ENCODE results near the gene ANTXR2. TPM values are rescaled to one million over a fixed set of nuclear protein-coding genes. Genes with fewer than 3 reads are reported as not detected.

The ANTXR2 gene
- total RNA-seq, 5 donors from 2014 or later (not counting 1 experiment from before 2014, with no cell fraction given) = 45.1 to 64.3 (median 48.2) TPM

- Histone ChIP-seq H3K36me3 (ENCODE audit: control insufficient read depth in 2 of 2, extremely low read depth in 1 of 2, insufficient read depth in 1 of 2, low read length in 1 of 2) (no peaks in the 10 kb centered on the region), H3K4me1 (ENCODE audit: control insufficient read depth in 1 of 2, extremely low read depth in 1 of 2, insufficient read depth in 2 of 2, low read length in 2 of 2) (no peaks in the 10 kb centered on the region), H3K27ac (ENCODE audit: low read length) (no peak overlapping the region), H3K4me3 (ENCODE audit: control insufficient read depth in 1 of 2, extremely low read depth in 1 of 2, low read length in 1 of 2) (no peak overlapping the region), H3K27me3 (replicated peaks in 1 of 2; ENCODE audit: control insufficient read depth in 2 of 2, extremely low read depth in 1 of 2, insufficient read depth in 2 of 2, low read length in 1 of 2) (no peaks in the 10 kb centered on the region), H3K9me3 (no peaks in the 10 kb centered on the region)
- ATAC-seq (replicated peaks in 1 of 4) = no peak
- no peak overlapping the region for H3K4me3 Mint-ChIP-seq
- no CpG with 5 or more reads among the region's 1 CpG for WGBS (ENCODE audit: insufficient coverage)
- H3K4me1 Mint-ChIP-seq = no peaks in the 10 kb centered on the region
- H3K36me3 Mint-ChIP-seq = peaks cover under 1% of the 10 kb centered on the region
- DNase-seq = no peak
- ChIA-PET CTCF (no interaction called here), POLR2A (no interaction called here)
- peaks cover 0 to under 1% (median 0%) of the 10 kb centered on the region in 3 donors for H3K9me3 Mint-ChIP-seq
- H3K27me3 Mint-ChIP-seq = peaks cover 3 to 5% of the 10 kb centered on the region in 2 donors
- no peak overlapping the region for H3K27ac Mint-ChIP-seq
Observed at GRCh38 chr4:79872738-79873137, 200.3 kb downstream of the ANTXR2 start.

GRCh38 chr4:79871961-79872360 is 201.1 kb downstream of the ANTXR2 start:
- Mint-ChIP-seq H3K4me1 (no peaks in the 10 kb centered on the region), H3K27ac (no peak overlapping the region), H3K9me3 (no peaks in the 10 kb centered on the region), H3K27me3 (peaks cover 3 to 5% of the 10 kb centered on the region in 2 donors), H3K36me3 (no peaks in the 10 kb centered on the region), H3K4me3 (no peak overlapping the region)
- Histone ChIP-seq H3K9me3 (no peaks in the 10 kb centered on the region), H3K27me3 (replicated peaks in 1 of 2; ENCODE audit: control insufficient read depth in 2 of 2, extremely low read depth in 1 of 2, insufficient read depth in 2 of 2, low read length in 1 of 2) (no peaks in the 10 kb centered on the region), H3K4me3 (ENCODE audit: control insufficient read depth in 1 of 2, extremely low read depth in 1 of 2, low read length in 1 of 2) (no peak overlapping the region), H3K4me1 (ENCODE audit: control insufficient read depth in 1 of 2, extremely low read depth in 1 of 2, insufficient read depth in 2 of 2, low read length in 2 of 2) (no peaks in the 10 kb centered on the region), H3K27ac (ENCODE audit: low read length) (no peak overlapping the region), H3K36me3 (ENCODE audit: control insufficient read depth in 2 of 2, extremely low read depth in 1 of 2, insufficient read depth in 1 of 2, low read length in 1 of 2) (no peaks in the 10 kb centered on the region)
- ChIA-PET CTCF (no interaction called here), POLR2A (no interaction called here)
- no CpG with 5 or more reads among the region's 3 CpGs for WGBS (ENCODE audit: insufficient coverage)
- DNase-seq (no peak), ATAC-seq (replicated peaks in 1 of 4) (no peak)

GRCh38 chr4:79869597-79870237 is 203.3 kb downstream of the ANTXR2 start:
- Histone ChIP-seq H3K4me1 (ENCODE audit: control insufficient read depth in 1 of 2, extremely low read depth in 1 of 2, insufficient read depth in 2 of 2, low read length in 2 of 2) (no peaks in the 10 kb centered on the region), H3K4me3 (ENCODE audit: control insufficient read depth in 1 of 2, extremely low read depth in 1 of 2, low read length in 1 of 2) (no peak overlapping the region), H3K27ac (ENCODE audit: low read length) (no peak overlapping the region), H3K36me3 (ENCODE audit: control insufficient read depth in 2 of 2, extremely low read depth in 1 of 2, insufficient read depth in 1 of 2, low read length in 1 of 2) (no peaks in the 10 kb centered on the region), H3K27me3 (replicated peaks in 1 of 2; ENCODE audit: control insufficient read depth in 2 of 2, extremely low read depth in 1 of 2, insufficient read depth in 2 of 2, low read length in 1 of 2) (no peaks in the 10 kb centered on the region), H3K9me3 (no peaks in the 10 kb centered on the region)
- Mint-ChIP-seq H3K4me1 (no peaks in the 10 kb centered on the region), H3K27me3 (peaks cover 3 to 5% of the 10 kb centered on the region in 2 donors), H3K36me3 (no peaks in the 10 kb centered on the region), H3K9me3 (no peaks in the 10 kb centered on the region), H3K4me3 (no peak overlapping the region), H3K27ac (no peak overlapping the region)
- DNase-seq (no peak), ATAC-seq (replicated peaks in 1 of 4) (no peak)
- 69% methylated on average over 2 of the region's 4 CpGs for WGBS (ENCODE audit: insufficient coverage)
- ChIA-PET POLR2A (no interaction called here), CTCF (interaction anchor here in 1 of 2 donors (0.6 kb wide), 1 partner anchor 342 kb away, joined by 4 read pairs; no protein-coding TSS in a partner anchor)

- POLR2A ChIA-PET = no interaction called here
- H3K4me3 Mint-ChIP-seq = no peak overlapping the region
- no peaks in the 10 kb centered on the region for H3K9me3 Mint-ChIP-seq
- ATAC-seq (replicated peaks in 1 of 4) (no peak), DNase-seq (no peak)
- H3K4me1 ChIP-seq (ENCODE audit: control insufficient read depth in 1 of 2, extremely low read depth in 1 of 2, insufficient read depth in 2 of 2, low read length in 2 of 2) = no peaks in the 10 kb centered on the region
- H3K4me3 ChIP-seq (ENCODE audit: control insufficient read depth in 1 of 2, extremely low read depth in 1 of 2, low read length in 1 of 2) = no peak overlapping the region
- H3K36me3 ChIP-seq (ENCODE audit: control insufficient read depth in 2 of 2, extremely low read depth in 1 of 2, insufficient read depth in 1 of 2, low read length in 1 of 2) = no peaks in the 10 kb centered on the region
- H3K27me3 Mint-ChIP-seq = peaks cover 3 to 5% of the 10 kb centered on the region in 2 donors
- no peaks in the 10 kb centered on the region for H3K36me3 Mint-ChIP-seq
- CTCF ChIA-PET = no interaction called here
- whole genome bisulfite sequencing (ENCODE audit: insufficient coverage) = no CpG with 5 or more reads among the region's 2 CpGs
- H3K4me1 Mint-ChIP-seq = no peaks in the 10 kb centered on the region
- H3K27ac Mint-ChIP-seq = no peak overlapping the region
- no peaks in the 10 kb centered on the region for H3K9me3 ChIP-seq
- no peaks in the 10 kb centered on the region for H3K27me3 ChIP-seq (replicated peaks in 1 of 2; ENCODE audit: control insufficient read depth in 2 of 2, extremely low read depth in 1 of 2, insufficient read depth in 2 of 2, low read length in 1 of 2)
- no peak overlapping the region for H3K27ac ChIP-seq (ENCODE audit: low read length)
Observed at GRCh38 chr4:79865201-79865597, 207.8 kb downstream of the ANTXR2 start.

- Histone ChIP-seq H3K36me3 (ENCODE audit: control insufficient read depth in 2 of 2, extremely low read depth in 1 of 2, insufficient read depth in 1 of 2, low read length in 1 of 2) (no peaks in the 10 kb centered on the region), H3K9me3 (no peaks in the 10 kb centered on the region), H3K4me3 (ENCODE audit: control insufficient read depth in 1 of 2, extremely low read depth in 1 of 2, low read length in 1 of 2) (no peak overlapping the region), H3K27ac (ENCODE audit: low read length) (no peak overlapping the region), H3K27me3 (replicated peaks in 1 of 2; ENCODE audit: control insufficient read depth in 2 of 2, extremely low read depth in 1 of 2, insufficient read depth in 2 of 2, low read length in 1 of 2) (no peaks in the 10 kb centered on the region), H3K4me1 (ENCODE audit: control insufficient read depth in 1 of 2, extremely low read depth in 1 of 2, insufficient read depth in 2 of 2, low read length in 2 of 2) (no peaks in the 10 kb centered on the region)
- no peaks in the 10 kb centered on the region for H3K9me3 Mint-ChIP-seq
- ATAC-seq (replicated peaks in 1 of 4) (no peak), DNase-seq (no peak)
- H3K36me3 Mint-ChIP-seq = no peaks in the 10 kb centered on the region
- H3K27me3 Mint-ChIP-seq = peaks cover 3 to 4% of the 10 kb centered on the region in 2 donors
- WGBS (ENCODE audit: insufficient coverage) = 88% methylated on average over 1 of the region's 3 CpGs
- H3K27ac Mint-ChIP-seq = no peak overlapping the region
- POLR2A ChIA-PET = no interaction called here
- no peak overlapping the region for H3K4me3 Mint-ChIP-seq
- H3K4me1 Mint-ChIP-seq = no peaks in the 10 kb centered on the region
- CTCF ChIA-PET = no interaction called here
Observed at GRCh38 chr4:79864500-79865200, 208.4 kb downstream of the ANTXR2 start.

GRCh38 chr4:79863333-79863732 is 209.7 kb downstream of the ANTXR2 start:
- no peaks in the 10 kb centered on the region for H3K9me3 ChIP-seq
- Mint-ChIP-seq H3K4me3 (no peak overlapping the region), H3K4me1 (no peaks in the 10 kb centered on the region), H3K27ac (no peak overlapping the region), H3K27me3 (no peaks in the 10 kb centered on the region), H3K36me3 (no peaks in the 10 kb centered on the region), H3K9me3 (no peaks in the 10 kb centered on the region)
- WGBS (ENCODE audit: insufficient coverage) = no CpG with 5 or more reads among the region's 3 CpGs
- ChIA-PET CTCF (no interaction called here), POLR2A (no interaction called here)
- no peak overlapping the region for H3K4me3 ChIP-seq (ENCODE audit: control insufficient read depth in 1 of 2, extremely low read depth in 1 of 2, low read length in 1 of 2)
- DNase-seq = no peak
- ATAC-seq (replicated peaks in 1 of 4) = no peak
- H3K27ac ChIP-seq (ENCODE audit: low read length) = no peak overlapping the region
- H3K4me1 ChIP-seq (ENCODE audit: control insufficient read depth in 1 of 2, extremely low read depth in 1 of 2, insufficient read depth in 2 of 2, low read length in 2 of 2) = no peaks in the 10 kb centered on the region
- H3K36me3 ChIP-seq (ENCODE audit: control insufficient read depth in 2 of 2, extremely low read depth in 1 of 2, insufficient read depth in 1 of 2, low read length in 1 of 2) = no peaks in the 10 kb centered on the region
- no peaks in the 10 kb centered on the region for H3K27me3 ChIP-seq (replicated peaks in 1 of 2; ENCODE audit: control insufficient read depth in 2 of 2, extremely low read depth in 1 of 2, insufficient read depth in 2 of 2, low read length in 1 of 2)

Measured in T-cell (primary cell).